HG03139 (cell line): ENCODE measurements around the gene FHL2.
A peak's percentile ranks its signal among the peaks of the same experiment; 100 is the strongest.
"Not testable (repeated sequence)": the region's sequence is repeated elsewhere in the genome, so short reads cannot be mapped to it uniquely, and the experiment has no call there.

ENCODE experiments used
- ATAC-seq: cut with Tn5 transposase; IDR thresholded peaks from one replicate; pipeline ENCODE4 v1.9.1; 2021; ENCODE audit not compliant: unreplicated experiment

Gene FHL2

GRCh38 chr2:105398336-105399206, at the start of gene FHL2:
Gene FHL2, minus strand, starts transcription at chr2:105399051. Its CDS starts 12,535 bp downstream, at chr2:105386516.
- ATAC-seq = peak; percentile 99

- ATAC-seq = no peak
Measured at GRCh38 chr2:105447476-105447875, 48.6 kb upstream of the FHL2 start.

- no peak for ATAC-seq
Measured at GRCh38 chr2:105446501-105446900, 47.6 kb upstream of the FHL2 start.

- no peak for ATAC-seq
Measured at GRCh38 chr2:105445976-105446375, 47.1 kb upstream of the FHL2 start.

- ATAC-seq = no peak
Measured at GRCh38 chr2:105445498-105445897, 46.6 kb upstream of the FHL2 start.

GRCh38 chr2:105443617-105444598, 45.1 kb upstream of the FHL2 start:
- ATAC-seq = no peak

GRCh38 chr2:105442721-105443120, 43.9 kb upstream of the FHL2 start:
- no peak for ATAC-seq

- ATAC-seq = no peak
Measured at GRCh38 chr2:105442056-105442455, 43.2 kb upstream of the FHL2 start.

GRCh38 chr2:105439141-105439540, 40.3 kb upstream of the FHL2 start:
- no peak for ATAC-seq

GRCh38 chr2:105438104-105438929, 39.5 kb upstream of the FHL2 start:
- ATAC-seq = no peak

GRCh38 chr2:105437708-105438103, 38.9 kb upstream of the FHL2 start:
- no peak for ATAC-seq

- ATAC-seq = no peak
Measured at GRCh38 chr2:105432749-105433148, 33.9 kb upstream of the FHL2 start.

- ATAC-seq = no peak
Measured at GRCh38 chr2:105432044-105432399, 33.2 kb upstream of the FHL2 start.

GRCh38 chr2:105431367-105432043, 32.7 kb upstream of the FHL2 start:
- ATAC-seq = no peak

- ATAC-seq = no peak
Measured at GRCh38 chr2:105428387-105429018, 29.7 kb upstream of the FHL2 start.

- no peak for ATAC-seq
Measured at GRCh38 chr2:105427485-105427884, 28.6 kb upstream of the FHL2 start.

GRCh38 chr2:105426626-105427292, 27.9 kb upstream of the FHL2 start:
- no peak for ATAC-seq

- no peak for ATAC-seq
Measured at GRCh38 chr2:105425936-105426625, 27.2 kb upstream of the FHL2 start.

- ATAC-seq = not testable (repeated sequence)
Measured at GRCh38 chr2:105424836-105425235, 26.0 kb upstream of the FHL2 start.
